ENCODE results near the gene SGMS2. TPM values are rescaled to one million over a fixed set of nuclear protein-coding genes. Genes with fewer than 3 reads are reported as not detected.

The SGMS2 gene
- total RNA-seq, 1 donor from 2014 or later: not detected

DNA sequence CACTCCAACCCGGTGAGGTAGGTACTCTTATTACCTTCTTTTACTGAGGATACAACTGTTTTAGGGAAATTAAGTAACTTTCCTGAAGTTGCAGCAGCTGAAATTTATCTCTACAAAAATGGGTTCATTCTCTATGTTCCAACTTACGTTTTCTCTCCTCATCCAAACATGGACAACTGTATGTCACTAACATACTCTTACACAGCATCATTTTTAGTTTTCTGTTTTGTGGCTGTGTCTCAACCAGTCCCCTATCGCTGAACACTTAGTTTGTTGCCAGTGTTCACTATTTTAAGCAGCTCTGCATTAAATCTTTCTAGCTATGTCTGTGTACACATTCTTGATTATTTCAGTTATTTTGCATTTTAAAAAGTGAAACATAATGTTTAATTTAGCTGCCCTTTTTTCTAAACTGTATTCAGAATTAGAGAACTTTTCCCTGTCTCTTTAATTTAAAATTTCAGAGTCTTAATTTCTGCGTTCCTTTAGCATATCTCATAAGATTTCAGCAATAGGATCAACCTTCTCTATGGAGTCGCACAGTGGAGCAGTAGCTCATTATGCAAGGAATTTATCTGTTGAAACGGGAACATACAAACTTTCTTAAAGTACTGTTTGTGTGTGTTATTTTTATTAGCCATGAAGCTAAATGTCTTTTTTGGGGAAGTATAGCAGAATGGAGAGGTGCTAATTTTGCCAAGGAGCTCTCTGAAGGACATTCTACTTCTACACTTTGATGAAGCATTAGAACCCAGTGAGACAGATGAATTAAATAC lies 3.8 kb downstream of the SGMS2 start:
- Mint-ChIP-seq H3K9me3 (ENCODE audit: unreplicated experiment) (peaks cover 4% of the 10 kb centered on the region), H3K4me3 (ENCODE audit: unreplicated experiment) (no peak overlapping the region), H3K36me3 (ENCODE audit: unreplicated experiment) (no peaks in the 10 kb centered on the region), H3K27ac (ENCODE audit: unreplicated experiment) (no peak overlapping the region), H3K4me1 (ENCODE audit: low read depth, unreplicated experiment) (no peaks in the 10 kb centered on the region), H3K27me3 (ENCODE audit: unreplicated experiment) (peaks cover 10% of the 10 kb centered on the region)
- no peak for DNase-seq
- TF ChIP-seq, protein P1, sequence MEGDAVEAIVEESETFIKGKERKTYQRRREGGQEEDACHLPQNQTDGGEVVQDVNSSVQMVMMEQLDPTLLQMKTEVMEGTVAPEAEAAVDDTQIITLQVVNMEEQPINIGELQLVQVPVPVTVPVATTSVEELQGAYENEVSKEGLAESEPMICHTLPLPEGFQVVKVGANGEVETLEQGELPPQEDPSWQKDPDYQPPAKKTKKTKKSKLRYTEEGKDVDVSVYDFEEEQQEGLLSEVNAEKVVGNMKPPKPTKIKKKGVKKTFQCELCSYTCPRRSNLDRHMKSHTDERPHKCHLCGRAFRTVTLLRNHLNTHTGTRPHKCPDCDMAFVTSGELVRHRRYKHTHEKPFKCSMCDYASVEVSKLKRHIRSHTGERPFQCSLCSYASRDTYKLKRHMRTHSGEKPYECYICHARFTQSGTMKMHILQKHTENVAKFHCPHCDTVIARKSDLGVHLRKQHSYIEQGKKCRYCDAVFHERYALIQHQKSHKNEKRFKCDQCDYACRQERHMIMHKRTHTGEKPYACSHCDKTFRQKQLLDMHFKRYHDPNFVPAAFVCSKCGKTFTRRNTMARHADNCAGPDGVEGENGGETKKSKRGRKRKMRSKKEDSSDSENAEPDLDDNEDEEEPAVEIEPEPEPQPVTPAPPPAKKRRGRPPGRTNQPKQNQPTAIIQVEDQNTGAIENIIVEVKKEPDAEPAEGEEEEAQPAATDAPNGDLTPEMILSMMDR (IDR thresholded peaks at IDR 0.05; ENCODE audit: partially characterized antibody, unreplicated experiment): no peak

DNA sequence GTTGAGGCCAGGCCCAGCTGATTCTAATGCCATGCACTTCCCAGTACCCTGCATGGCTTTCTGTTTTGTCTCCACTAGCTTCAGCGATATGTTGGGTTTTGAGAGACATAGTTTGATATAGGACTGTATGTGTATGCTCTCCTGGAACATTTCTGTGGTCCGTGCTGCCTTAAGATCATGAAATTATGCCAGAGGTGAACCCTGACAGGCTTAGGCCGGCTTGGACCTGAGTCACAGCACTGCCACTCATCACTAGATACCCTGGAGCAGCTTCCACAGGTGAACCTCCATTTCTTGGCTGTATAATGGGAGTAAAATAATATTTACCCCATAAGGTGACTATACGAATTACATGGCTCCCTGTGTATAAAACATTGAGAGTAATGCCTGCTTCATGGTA lies 6.4 kb downstream of the SGMS2 start:
- Mint-ChIP-seq H3K9me3 (ENCODE audit: unreplicated experiment) (no peaks in the 10 kb centered on the region), H3K27me3 (ENCODE audit: unreplicated experiment) (peaks cover 4% of the 10 kb centered on the region), H3K4me1 (ENCODE audit: low read depth, unreplicated experiment) (no peaks in the 10 kb centered on the region), H3K4me3 (ENCODE audit: unreplicated experiment) (no peak overlapping the region), H3K36me3 (ENCODE audit: unreplicated experiment) (no peaks in the 10 kb centered on the region), H3K27ac (ENCODE audit: unreplicated experiment) (no peak overlapping the region)
- DNase-seq: no peak
- TF ChIP-seq, protein P1 (IDR thresholded peaks at IDR 0.05; ENCODE audit: partially characterized antibody, unreplicated experiment): no peak

DNA sequence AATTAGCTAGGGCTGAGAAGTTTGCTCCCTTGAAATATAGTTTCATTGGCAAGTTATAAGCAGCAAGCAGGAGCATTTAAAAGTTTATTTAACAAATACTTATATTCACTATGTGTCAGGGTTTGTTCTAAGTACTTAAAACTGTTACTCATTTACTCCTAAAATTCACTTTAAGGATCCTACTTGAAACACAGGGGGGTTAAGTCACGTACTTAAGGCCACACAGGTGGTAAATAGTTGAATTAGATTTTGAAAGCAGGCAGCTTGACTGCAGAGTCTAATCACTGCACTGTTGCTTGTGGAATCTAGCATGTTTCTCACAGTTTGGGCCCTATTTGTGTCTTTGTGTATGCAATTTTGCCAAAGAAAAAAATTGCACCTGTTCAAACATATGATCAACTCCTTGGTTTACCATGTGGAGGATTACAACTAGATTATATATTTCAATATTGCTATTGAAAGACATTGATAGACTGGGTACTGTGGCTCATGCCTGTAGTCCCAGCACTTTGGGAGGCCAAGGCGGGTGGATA lies 7.6 kb downstream of the SGMS2 start:
- Mint-ChIP-seq H3K36me3 (ENCODE audit: unreplicated experiment) (no peaks in the 10 kb centered on the region), H3K27ac (ENCODE audit: unreplicated experiment) (no peak overlapping the region), H3K4me3 (ENCODE audit: unreplicated experiment) (no peak overlapping the region), H3K9me3 (ENCODE audit: unreplicated experiment) (no peaks in the 10 kb centered on the region), H3K4me1 (ENCODE audit: low read depth, unreplicated experiment) (no peaks in the 10 kb centered on the region), H3K27me3 (ENCODE audit: unreplicated experiment) (peaks cover 2% of the 10 kb centered on the region)
- TF ChIP-seq, protein P1 (IDR thresholded peaks at IDR 0.05; ENCODE audit: partially characterized antibody, unreplicated experiment): no peak
- no peak for DNase-seq

- no peak for DNase-seq
- Mint-ChIP-seq H3K4me1 (ENCODE audit: low read depth, unreplicated experiment) (no peaks in the 10 kb centered on the region), H3K4me3 (ENCODE audit: unreplicated experiment) (no peak overlapping the region), H3K9me3 (ENCODE audit: unreplicated experiment) (no peaks in the 10 kb centered on the region), H3K27me3 (ENCODE audit: unreplicated experiment) (peaks cover 2% of the 10 kb centered on the region), H3K27ac (ENCODE audit: unreplicated experiment) (no peak overlapping the region), H3K36me3 (ENCODE audit: unreplicated experiment) (no peaks in the 10 kb centered on the region)
- TF ChIP-seq, protein P1 (IDR thresholded peaks at IDR 0.05; ENCODE audit: partially characterized antibody, unreplicated experiment): no peak
Measured at GRCh38 chr4:107834241-107834794, 9.6 kb downstream of the SGMS2 start.

GRCh38 chr4:107835406-107835805 lies 10.7 kb downstream of the SGMS2 start:
- no peaks in the 10 kb centered on the region for H3K9me3 Mint-ChIP-seq (ENCODE audit: unreplicated experiment)
- H3K4me3 Mint-ChIP-seq (ENCODE audit: unreplicated experiment): no peak overlapping the region
- no peak overlapping the region for H3K27ac Mint-ChIP-seq (ENCODE audit: unreplicated experiment)
- peaks cover 2% of the 10 kb centered on the region for H3K27me3 Mint-ChIP-seq (ENCODE audit: unreplicated experiment)
- H3K4me1 Mint-ChIP-seq (ENCODE audit: low read depth, unreplicated experiment): no peaks in the 10 kb centered on the region
- no peak for DNase-seq
- no peaks in the 10 kb centered on the region for H3K36me3 Mint-ChIP-seq (ENCODE audit: unreplicated experiment)
- TF ChIP-seq, protein P1 (IDR thresholded peaks at IDR 0.05; ENCODE audit: partially characterized antibody, unreplicated experiment): no peak
